HEK293T (cell line): ENCODE measurements around the gene DPYSL4.

Experiments used
- CTCF ChIA-PET: fragments of 350-600 bp; formaldehyde crosslinking; extraction: SDS; loops from one replicate; lab custom pipeline; 2021; ENCODE audit warnings: antibody characterized with exemption, inconsistent platforms; lab: Yijun Ruan, JAX
- POLR2A ChIA-PET: fragments of 350-600 bp; formaldehyde crosslinking; extraction: SDS; loops from one replicate; lab custom pipeline; 2020; ENCODE audit warnings: antibody characterized with exemption, inconsistent platforms; lab: Yijun Ruan, JAX
- DNase-seq: peaks from one replicate; pipeline ENCODE4 v3.0.0; 2012; ENCODE audit warnings: mixed read lengths; ENCODE audit errors: extremely low spot score
- ARNT ChIP-seq: fragments of 450-650 bp; IDR thresholded peaks from 2 replicates; pipeline ENCODE4 v1.6.1; 2017; ENCODE audit warnings: mild to moderate bottlenecking
- BHLHE40 ChIP-seq: fragments of 450-650 bp; IDR thresholded peaks from 2 replicates; pipeline ENCODE4 v1.6.1; 2016; ENCODE audit warnings: mild to moderate bottlenecking, moderate library complexity, borderline replicate concordance
- CTBP1 ChIP-seq: fragments of 450-650 bp; IDR thresholded peaks from 2 replicates; pipeline ENCODE4 v1.6.1; 2016; ENCODE audit warnings: borderline replicate concordance
- ELF4 ChIP-seq: fragments of 450-650 bp; IDR thresholded peaks from 2 replicates; pipeline ENCODE4 v1.6.1; 2017; ENCODE audit warnings: antibody characterized with exemption
- FOXA1 ChIP-seq: fragments of 450-650 bp; IDR thresholded peaks from 2 replicates; pipeline ENCODE4 v1.6.1; 2016; ENCODE audit warnings: mild to moderate bottlenecking
- FOXK2 ChIP-seq: fragments of 450-650 bp; IDR thresholded peaks from 2 replicates; pipeline ENCODE4 v1.6.1; 2016; ENCODE audit warnings: mild to moderate bottlenecking
- FOXM1 ChIP-seq: fragments of 450-650 bp; IDR thresholded peaks from 2 replicates; pipeline ENCODE4 v1.6.1; 2017; ENCODE audit warnings: mild to moderate bottlenecking, borderline replicate concordance
- HDGF ChIP-seq: fragments of 450-650 bp; IDR thresholded peaks from 2 replicates; pipeline ENCODE4 v1.6.1; 2017; ENCODE audit warnings: antibody characterized with exemption, borderline replicate concordance
- L3MBTL2 ChIP-seq: fragments of 450-650 bp; conservative IDR thresholded peaks from 2 replicates; pipeline ENCODE4 v1.6.1; 2016; ENCODE audit warnings: mild to moderate bottlenecking
- LEF1 ChIP-seq: fragments of 450-650 bp; IDR thresholded peaks from 2 replicates; pipeline ENCODE4 v1.6.1; 2017; ENCODE audit warnings: mild to moderate bottlenecking, borderline replicate concordance
- NFRKB ChIP-seq: fragments of 450-650 bp; IDR thresholded peaks from 2 replicates; pipeline ENCODE4 v1.6.1; 2016; ENCODE audit warnings: mild to moderate bottlenecking, moderate library complexity
- SP1 ChIP-seq: fragments of 450-650 bp; IDR thresholded peaks from 2 replicates; pipeline ENCODE4 v1.6.1; 2017
- SUZ12 ChIP-seq: fragments of 450-650 bp; IDR thresholded peaks from 2 replicates; pipeline ENCODE4 v1.6.1; 2016; ENCODE audit warnings: mild to moderate bottlenecking
- TARDBP ChIP-seq: fragments of 450-650 bp; IDR thresholded peaks from 2 replicates; pipeline ENCODE4 v1.6.1; 2016
- ZNF384 ChIP-seq: fragments of 450-650 bp; IDR thresholded peaks from 2 replicates; pipeline ENCODE4 v1.6.1; 2016
- TF ChIP-seq, protein P1 (sequence below): fragments of 450-650 bp; IDR thresholded peaks from 2 replicates; pipeline ENCODE4 v1.6.1; 2016

DPYSL4 gene

DNA sequence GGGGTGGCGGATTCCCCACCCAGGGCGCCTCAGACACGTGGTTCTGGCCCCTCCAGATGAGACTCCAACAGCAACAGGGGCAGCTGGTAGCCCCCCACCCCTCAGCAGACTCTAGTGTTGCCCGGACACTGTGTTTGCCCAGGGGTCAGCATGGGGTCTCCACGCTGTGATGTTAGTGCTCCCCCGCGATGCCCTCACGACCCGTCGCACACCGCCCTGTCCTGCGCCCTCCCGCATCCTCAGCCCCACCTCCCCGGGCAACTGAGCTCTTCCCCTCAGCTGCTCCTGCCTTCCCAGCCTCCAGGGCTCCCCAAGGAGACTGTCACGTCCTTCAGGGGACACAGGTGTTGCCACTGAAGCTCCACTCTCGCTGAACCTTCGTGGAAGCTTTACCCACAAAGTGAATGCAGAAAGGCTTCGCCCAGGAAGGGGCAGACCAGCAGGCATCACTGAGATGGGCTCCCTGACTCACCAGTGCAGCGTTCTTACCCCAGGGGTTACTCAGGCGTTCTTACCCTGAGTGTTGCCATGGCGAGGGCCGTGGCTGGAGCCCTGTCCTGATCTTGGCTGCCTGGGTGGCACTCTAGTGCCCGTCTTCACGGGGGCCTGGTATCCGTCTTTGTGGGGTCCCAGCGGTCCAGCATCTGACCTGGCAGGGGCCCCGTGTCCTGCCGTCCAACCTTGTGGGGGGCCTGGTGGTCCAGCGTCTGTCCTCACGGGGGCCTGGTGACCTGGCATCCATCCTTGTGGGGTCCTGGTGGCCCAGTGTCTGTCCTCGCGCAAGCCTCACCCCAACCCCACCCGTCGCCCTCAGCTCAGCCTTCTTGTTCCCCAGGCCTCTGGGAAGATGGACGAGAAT is 14.6 kb downstream of the DPYSL4 start:
- DNase-seq, result no peak
- ChIA-PET POLR2A (no interaction called here), CTCF (interaction anchor here (0.5 kb wide), 1 partner anchor 11 kb away, joined by 3 read pairs; no protein-coding TSS in a partner anchor)
- no peak for TF ChIP-seq SP1
- TF ChIP-seq LEF1, result no peak
- TF ChIP-seq ARNT, result no peak
- no peak for TF ChIP-seq FOXM1
- TF ChIP-seq ZNF384, result no peak
- no peak for TF ChIP-seq HDGF
- no peak for TF ChIP-seq FOXK2
- TF ChIP-seq L3MBTL2, result no peak
- no peak for TF ChIP-seq TARDBP
- no peak for TF ChIP-seq NFRKB
- no peak for TF ChIP-seq ELF4
- TF ChIP-seq CTBP1, result no peak
- TF ChIP-seq BHLHE40, result no peak
- TF ChIP-seq, protein P1, sequence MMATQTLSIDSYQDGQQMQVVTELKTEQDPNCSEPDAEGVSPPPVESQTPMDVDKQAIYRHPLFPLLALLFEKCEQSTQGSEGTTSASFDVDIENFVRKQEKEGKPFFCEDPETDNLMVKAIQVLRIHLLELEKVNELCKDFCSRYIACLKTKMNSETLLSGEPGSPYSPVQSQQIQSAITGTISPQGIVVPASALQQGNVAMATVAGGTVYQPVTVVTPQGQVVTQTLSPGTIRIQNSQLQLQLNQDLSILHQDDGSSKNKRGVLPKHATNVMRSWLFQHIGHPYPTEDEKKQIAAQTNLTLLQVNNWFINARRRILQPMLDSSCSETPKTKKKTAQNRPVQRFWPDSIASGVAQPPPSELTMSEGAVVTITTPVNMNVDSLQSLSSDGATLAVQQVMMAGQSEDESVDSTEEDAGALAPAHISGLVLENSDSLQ, result no peak
- TF ChIP-seq SUZ12, result no peak
- TF ChIP-seq FOXA1, result no peak

DNA sequence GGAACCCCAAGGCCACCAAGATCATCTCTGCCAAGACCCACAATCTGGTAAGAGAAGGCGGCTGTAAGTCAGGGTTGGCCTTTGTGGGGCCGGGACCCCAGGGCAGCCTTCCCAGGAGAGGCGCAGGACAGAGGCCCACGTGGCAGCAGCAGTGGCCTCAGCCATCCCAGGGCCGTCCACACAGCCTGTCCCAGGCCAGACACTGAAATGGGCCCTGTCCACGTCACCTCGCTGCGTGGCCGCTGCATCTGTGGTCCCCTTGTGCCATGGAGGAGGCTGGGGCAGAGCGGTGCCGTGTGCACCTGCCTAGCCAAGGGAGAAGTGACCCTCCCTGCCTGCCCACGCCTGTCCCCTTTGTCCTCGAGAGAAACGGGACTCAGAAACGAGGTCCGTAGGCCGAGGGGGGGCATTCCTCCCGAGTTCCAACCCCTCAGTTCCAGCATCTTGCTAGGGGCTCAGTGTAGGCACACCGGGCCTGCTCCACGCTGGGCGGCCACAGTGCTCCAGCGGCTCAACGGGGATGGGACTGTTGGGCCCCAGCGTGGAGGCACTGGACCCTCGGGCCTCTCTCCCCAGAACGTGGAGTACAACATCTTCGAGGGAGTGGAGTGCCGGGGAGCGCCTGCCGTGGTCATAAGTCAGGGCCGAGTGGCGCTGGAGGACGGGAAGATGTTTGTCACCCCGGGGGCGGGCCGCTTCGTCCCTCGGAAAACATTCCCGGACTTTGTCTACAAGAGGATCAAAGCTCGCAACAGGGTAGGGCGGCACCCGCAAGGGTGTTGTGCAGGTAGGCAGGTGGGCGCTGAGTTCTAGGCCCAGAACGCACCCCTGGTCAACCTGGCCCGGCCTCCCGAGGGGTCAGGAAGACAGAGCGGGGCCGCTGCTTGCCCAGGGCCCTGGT is 15.6 kb downstream of the DPYSL4 start:
- no peak for DNase-seq
- no peak for TF ChIP-seq TARDBP
- no peak for TF ChIP-seq FOXK2
- TF ChIP-seq HDGF, result no peak
- TF ChIP-seq ZNF384, result no peak
- no peak for TF ChIP-seq NFRKB
- CTCF ChIA-PET, result no interaction called here
- POLR2A ChIA-PET, result no interaction called here

DNA sequence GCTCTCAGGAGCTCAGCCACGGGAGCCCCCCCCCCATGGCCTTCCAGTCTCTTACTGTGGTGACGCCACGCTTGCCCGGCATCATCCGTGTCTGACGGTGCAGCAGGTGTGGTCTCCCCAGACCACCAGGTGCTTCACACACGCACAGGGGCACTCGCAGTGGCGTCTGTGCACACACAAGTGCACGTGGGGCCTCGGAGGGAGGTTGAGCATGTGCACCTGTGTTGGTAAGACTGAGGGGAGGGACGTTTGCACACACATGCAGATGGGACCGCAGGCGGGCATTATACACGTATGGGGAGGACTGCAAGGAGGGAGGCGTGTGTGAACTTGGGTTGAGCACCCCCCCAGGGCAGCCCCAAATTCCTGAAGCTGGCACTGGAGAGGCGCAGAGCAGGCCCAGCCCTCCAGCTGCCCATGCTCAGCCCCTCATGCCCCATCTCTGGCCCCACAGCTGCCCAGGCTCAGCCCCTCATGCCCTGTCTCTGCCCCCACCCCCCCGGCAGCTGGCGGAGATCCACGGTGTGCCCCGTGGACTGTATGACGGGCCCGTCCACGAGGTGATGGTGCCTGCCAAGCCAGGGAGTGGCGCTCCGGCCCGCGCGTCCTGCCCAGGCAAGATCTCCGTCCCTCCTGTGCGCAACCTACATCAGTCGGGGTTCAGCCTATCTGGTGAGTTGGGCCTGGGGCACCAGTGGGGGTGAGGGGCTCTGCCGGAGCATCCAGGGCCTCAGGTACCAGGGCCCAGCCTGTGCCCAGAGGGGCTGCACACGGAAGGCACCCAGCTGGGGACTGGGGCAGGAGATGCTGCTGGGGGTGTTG is 16.7 kb downstream of the DPYSL4 start:
- no peak for TF ChIP-seq NFRKB
- TF ChIP-seq SP1, result no peak
- no peak for TF ChIP-seq LEF1
- TF ChIP-seq ARNT, result no peak
- TF ChIP-seq FOXA1, result no peak
- TF ChIP-seq FOXM1, result no peak
- no peak for TF ChIP-seq BHLHE40
- TF ChIP-seq FOXK2, result no peak
- TF ChIP-seq SUZ12, result no peak
- no peak for TF ChIP-seq TARDBP
- no peak for TF ChIP-seq L3MBTL2
- POLR2A ChIA-PET, result no interaction called here

DNA sequence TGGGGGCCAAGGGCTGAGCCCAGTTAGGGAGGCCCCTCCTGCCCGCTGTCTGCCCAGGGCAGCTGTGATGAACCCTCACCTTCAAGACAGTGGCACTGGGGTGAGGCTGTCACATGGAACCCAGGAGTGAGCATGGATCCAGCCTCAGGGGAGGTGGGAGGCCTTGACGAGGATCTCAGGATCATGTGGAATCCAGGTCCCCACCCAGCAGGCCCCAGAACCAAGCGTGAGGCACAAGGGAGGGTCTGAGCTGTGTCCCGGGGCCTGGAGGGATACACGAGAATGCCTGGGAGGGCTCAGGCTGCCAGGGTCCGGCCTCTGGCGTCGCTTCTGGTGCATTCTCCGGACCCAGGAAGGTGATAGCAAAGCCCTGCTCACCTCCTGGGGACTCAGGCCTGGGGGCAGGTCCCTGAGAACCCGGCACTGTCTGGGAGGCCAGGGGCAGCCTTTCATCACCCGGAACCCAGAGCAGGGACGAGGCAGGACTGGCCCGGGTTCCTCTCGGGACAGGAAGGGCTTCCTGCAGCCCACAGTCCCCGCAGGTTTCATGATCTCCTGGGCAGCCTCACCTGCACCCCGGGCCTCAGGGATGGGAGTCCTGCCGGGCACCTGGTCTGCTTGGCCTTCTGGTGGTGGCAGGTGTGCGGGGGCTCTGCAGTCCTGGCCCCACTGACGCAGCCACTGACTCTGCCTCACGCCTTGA is 17.5 kb downstream of the DPYSL4 start:
- POLR2A ChIA-PET, result no interaction called here
- no peak for DNase-seq
- CTCF ChIA-PET, result no interaction called here
- no peak for TF ChIP-seq HDGF
- TF ChIP-seq L3MBTL2, result no peak
- TF ChIP-seq, protein P1, result no peak
- no peak for TF ChIP-seq NFRKB
- no peak for TF ChIP-seq BHLHE40
- no peak for TF ChIP-seq SP1
- TF ChIP-seq CTBP1, result no peak
- no peak for TF ChIP-seq FOXK2

More for the DNA sequence above, 16.7 kb downstream of the DPYSL4 start:
- CTCF ChIA-PET, result no interaction called here
- no peak for DNase-seq

DNA sequence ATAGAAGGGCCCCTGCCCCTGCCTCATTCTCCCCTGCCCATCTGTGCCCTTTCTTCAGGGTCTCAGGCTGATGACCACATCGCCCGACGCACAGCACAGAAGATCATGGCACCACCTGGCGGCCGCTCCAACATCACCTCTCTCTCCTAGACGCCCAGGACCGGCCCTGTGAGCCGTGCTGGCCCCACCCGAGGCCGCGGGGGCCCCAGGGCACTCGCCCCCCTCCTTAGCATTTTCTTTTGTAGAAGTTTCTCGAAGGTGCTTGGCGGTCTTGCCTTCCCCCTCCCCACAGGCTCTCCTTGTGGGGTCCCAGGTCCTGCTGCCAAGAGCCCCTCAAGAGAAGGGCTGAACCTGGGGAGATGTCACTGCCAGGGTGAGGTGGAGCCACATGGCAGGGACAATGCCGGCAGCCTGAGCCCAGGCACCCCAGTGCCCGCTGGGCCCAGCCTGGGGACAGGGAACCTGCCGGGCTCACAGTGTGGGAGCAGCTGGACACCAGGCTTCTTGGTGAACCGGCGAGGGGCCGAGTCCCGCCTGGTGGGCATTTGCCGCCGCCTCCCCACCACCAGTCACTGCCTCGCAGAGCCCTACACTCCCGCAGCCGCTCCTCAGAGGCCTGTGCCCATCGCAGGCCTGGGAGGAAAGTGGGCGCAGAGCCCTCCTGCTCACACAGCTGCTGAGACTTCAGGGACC is 18.2 kb downstream of the DPYSL4 start:
- DNase-seq, result no peak
- ChIA-PET CTCF (no interaction called here), POLR2A (no interaction called here)
- no peak for TF ChIP-seq SP1
- TF ChIP-seq, protein P1, result no peak
- no peak for TF ChIP-seq CTBP1
- no peak for TF ChIP-seq BHLHE40
- no peak for TF ChIP-seq FOXM1
- TF ChIP-seq ARNT, result no peak
- TF ChIP-seq LEF1, result no peak
- no peak for TF ChIP-seq L3MBTL2
- no peak for TF ChIP-seq FOXA1
- no peak for TF ChIP-seq ELF4
- TF ChIP-seq ZNF384, result no peak
- TF ChIP-seq FOXK2, result no peak
- no peak for TF ChIP-seq TARDBP
- no peak for TF ChIP-seq HDGF
- TF ChIP-seq NFRKB, result no peak
- no peak for TF ChIP-seq SUZ12
